HG03066 (cell line): ENCODE measurements around the gene INSC.

Source experiments
- ATAC-seq: cut with Tn5 transposase; IDR thresholded peaks from one replicate; pipeline ENCODE4 v1.9.1; 2021; ENCODE audit warnings: low read depth; ENCODE audit not compliant: unreplicated experiment

INSC gene

GRCh38 chr11:15144347-15144746 is 29.6 kb downstream of the INSC start:
- no peak for ATAC-seq

- ATAC-seq = no peak
These were observed 30.4 kb downstream of the INSC start for GRCh38 chr11:15145151-15145550.

DNA sequence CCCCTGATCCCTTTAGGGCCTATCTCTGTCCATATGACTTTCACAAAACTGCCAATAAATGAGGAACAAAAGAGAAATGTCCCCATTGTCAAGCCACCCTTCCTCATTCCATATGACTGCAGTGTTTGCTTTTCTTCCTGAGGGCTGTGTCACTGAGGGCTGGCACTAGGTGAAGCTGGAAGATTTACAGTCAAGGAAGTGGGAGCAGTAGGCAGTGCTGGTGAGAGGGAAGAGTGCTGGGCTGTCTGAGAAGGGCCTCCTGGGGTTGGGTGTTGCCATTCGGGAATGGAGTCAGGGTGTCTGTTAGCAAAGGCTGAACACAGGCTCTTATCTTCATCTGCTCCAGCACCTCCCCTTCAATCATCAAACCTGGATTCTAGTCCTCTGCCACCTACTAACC is 30.9 kb downstream of the INSC start:
- no peak for ATAC-seq

GRCh38 chr11:15146271-15147003 is 31.7 kb downstream of the INSC start:
- ATAC-seq = no peak

DNA sequence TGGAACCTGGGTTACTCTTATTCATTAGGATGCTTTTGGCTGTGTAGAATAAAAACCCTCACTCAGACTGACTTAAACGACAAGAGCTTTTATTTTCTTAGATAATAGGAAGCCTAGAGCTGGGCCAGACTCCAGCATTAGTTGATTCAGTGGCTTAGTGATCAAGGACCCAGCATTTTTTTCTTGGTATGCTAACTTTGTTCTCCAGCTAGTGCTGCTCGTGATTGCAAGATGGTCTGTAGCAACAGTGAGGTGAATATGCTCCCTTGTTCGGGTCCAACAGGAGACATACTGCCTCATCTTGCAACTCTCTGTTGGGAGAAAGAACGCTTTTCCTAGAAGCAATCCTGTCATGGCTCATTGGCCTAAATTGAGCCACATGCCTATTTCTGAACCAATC is 33.4 kb downstream of the INSC start:
- ATAC-seq = no peak

- ATAC-seq = no peak
These were observed 34.3 kb downstream of the INSC start for GRCh38 chr11:15149050-15149449.

DNA sequence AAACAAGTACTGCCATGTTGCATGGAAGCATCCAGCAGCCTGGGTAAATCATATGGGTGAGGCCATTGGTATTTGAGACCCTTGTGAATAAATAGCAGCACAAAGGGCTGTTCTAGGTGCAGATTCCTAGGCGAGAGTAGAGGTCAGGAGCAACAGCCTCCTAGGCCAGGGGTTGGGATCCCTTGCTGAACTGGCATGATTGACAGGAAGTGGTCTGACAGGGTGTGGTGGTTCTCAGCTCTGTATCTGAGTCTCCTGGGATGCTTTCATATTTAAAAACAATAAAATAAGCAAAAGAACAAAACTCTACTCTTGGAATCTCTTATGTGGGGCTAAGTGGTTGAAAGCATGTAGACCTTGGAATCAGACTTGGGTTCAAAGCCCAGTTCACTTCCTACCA is 35.8 kb downstream of the INSC start:
- no peak for ATAC-seq

DNA sequence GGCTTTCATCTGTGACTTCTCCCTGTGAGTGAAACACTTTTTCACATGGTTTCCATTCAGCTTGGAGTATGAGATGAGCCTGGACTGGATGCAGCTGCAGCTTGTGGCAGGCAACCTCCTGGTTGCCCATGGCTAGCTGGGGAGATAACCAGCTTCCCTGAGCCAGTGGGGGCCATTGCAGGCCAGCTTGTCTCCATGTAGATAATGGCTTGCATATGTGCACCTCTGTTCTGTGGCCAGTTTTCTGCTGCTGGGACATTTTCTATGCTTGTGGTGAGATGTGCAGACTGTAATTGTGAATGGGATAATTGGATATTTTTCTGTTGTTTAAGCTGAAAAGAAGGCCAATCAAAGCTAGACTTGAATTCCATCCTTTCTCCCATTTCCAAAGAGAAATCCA is 38.5 kb downstream of the INSC start:
- no peak for ATAC-seq

- ATAC-seq = no peak
These were observed 42.5 kb downstream of the INSC start for GRCh38 chr11:15157181-15157580.

GRCh38 chr11:15157606-15158137 is 42.9 kb downstream of the INSC start:
- no peak for ATAC-seq

GRCh38 chr11:15158351-15159015 is 43.8 kb downstream of the INSC start:
- ATAC-seq = no peak

DNA sequence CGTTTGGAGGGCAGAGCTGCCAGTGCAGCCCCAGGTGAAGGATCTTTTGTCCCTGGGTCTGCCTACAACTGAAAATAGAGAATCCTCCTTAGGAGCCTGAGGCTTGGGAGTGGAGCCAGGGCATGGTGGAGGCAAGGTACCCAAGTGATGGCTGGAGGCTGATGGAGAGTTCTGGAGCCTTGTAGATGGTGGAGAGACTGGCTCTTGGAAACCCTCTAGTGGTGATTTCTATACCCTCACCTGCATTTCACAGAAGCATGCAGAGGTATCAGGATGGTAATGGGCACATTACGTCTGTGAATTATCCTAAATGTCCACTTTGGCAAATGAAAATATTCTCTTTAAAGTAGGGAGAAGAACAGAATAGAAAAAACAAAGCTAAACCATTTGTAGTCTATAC is 44.4 kb downstream of the INSC start:
- ATAC-seq = no peak

DNA sequence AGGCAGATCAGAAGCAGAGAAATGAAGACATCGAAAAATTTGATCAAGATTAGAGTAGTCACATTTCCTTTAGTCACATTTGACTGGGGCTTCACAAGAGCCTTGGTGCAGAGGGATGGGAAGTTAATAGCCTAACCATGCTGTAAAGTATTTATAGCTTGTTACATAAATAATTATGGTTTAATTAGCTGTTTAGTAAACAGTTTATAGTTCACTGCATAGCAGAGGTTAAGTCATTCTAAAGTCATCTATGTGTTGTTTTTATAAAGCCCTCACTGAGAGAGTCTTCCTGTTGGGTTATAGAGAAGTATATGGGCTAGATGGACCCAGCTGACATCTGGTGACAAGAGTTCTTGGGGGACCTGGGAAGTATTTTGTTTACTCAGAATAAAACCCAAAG is 47.1 kb downstream of the INSC start:
- ATAC-seq = no peak

- no peak for ATAC-seq
These were observed 48.4 kb downstream of the INSC start for GRCh38 chr11:15163136-15163535.

- no peak for ATAC-seq
These were observed 51.5 kb downstream of the INSC start for GRCh38 chr11:15166204-15166603.

DNA sequence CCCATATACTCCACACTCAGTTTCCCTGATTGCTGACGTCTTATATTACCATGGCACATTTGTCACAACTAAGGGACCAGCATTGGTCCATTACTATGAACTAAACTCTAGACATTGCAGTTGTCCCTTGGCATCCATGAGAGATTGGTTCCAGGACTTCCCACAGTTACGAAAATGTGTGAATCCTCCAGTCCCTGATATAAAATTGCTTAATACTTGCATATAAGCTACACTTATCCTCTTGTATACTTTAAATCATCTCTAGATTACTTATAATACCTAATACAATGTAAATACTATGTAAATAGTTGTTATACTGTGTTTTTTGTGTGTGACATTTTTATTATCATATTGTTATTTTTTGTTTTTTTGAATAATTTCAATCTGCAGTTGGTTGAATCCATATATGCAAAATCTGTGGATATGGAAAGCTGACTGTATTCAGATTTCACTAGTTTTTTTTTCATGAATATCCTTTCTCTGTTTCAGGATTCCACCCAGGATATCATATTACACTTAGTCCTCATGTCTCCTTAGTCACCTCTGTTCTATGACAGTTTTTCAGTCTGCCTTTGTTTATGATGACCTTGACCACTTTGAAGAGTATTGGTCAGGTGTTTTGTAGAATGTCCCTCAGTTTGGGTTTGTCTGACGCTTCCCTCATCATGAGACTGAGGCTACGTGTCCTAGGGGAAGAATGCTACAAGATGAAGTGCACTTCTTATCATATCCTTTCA is 55.3 kb downstream of the INSC start:
- ATAC-seq = no peak

DNA sequence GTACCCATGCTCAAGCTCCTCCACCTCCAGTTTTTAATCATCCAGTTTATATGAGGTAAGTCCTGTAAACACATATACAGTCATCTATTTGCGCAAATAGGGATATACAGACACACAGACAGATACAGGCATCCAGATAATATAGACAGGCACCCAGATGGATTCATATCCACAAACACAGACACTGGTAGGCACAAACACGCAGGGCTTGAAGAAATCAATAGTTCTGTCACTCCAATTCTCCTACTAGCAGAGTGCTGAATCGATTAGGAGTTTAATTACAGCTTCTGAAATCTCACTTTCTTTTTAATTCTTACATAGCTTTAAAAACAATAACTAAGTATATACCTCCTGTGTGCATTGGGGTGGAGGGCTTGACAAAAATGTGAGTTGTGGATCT is 56.0 kb downstream of the INSC start:
- ATAC-seq = no peak

GRCh38 chr11:15171956-15172355 is 57.2 kb downstream of the INSC start:
- no peak for ATAC-seq

DNA sequence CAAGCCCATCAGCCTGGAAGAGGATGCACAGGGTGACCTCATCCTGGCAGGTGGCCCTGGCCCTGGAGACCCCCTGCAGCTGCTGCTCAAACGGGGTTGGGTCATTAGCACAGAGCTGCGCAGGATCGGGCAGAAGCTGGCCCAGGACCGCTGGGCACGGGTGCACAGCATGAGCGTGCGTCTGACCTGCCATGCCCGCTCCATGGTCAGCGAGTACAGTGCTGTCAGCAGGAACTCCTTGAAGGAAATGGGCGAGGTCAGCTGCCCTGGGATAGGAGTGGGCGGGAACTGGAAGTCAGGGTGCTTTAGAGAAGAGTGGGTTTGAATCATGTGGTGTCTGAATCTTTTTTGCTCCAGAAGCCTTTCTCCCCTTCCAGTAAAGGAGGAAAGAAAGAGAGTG is 61.1 kb downstream of the INSC start:
- ATAC-seq = no peak

GRCh38 chr11:15176646-15177163 is 62.0 kb downstream of the INSC start:
- no peak for ATAC-seq

DNA sequence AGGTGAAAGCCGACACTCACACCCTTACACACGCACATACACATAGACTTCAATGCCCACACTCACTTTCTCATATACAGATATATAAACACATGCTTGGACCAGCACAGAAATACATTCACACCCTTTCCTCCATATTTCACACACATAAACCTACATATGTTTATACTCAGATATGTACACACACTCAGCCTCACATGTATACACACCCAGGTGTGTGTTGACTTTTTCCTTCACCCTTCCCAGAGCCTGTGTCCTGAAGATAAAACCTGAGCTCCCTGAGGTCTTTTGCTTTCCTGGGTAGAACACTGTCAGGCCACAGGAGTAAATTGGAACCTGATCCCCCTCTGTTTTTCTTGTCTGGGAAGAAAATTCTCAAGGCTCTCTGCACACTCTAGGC is 62.8 kb downstream of the INSC start:
- no peak for ATAC-seq
